ENCODE data around the gene AUTS2.

DNA sequence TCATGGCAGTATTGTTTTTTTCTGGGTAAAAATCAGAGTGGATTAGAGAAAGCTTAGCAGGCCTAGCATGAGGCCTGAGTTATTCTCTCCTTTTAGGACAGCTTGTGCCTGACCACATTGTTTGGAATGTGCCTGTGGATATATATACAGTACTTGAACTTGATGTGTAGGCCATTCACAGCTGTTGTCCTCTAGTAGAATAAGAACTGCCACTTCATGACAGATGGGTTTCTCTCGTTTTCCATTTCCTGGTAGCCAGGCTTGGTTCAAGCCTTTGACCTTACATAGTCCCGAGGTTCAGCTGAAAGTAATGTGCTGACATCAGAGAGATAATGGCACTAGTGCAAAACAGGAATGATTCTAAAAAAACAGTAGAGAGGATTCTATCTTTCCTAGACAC, 473.9 kb downstream of the AUTS2 start:
- TF ChIP-seq POLR2A (IDR thresholded peaks at IDR 0.05), result no peak
- TF ChIP-seq, protein P1, sequence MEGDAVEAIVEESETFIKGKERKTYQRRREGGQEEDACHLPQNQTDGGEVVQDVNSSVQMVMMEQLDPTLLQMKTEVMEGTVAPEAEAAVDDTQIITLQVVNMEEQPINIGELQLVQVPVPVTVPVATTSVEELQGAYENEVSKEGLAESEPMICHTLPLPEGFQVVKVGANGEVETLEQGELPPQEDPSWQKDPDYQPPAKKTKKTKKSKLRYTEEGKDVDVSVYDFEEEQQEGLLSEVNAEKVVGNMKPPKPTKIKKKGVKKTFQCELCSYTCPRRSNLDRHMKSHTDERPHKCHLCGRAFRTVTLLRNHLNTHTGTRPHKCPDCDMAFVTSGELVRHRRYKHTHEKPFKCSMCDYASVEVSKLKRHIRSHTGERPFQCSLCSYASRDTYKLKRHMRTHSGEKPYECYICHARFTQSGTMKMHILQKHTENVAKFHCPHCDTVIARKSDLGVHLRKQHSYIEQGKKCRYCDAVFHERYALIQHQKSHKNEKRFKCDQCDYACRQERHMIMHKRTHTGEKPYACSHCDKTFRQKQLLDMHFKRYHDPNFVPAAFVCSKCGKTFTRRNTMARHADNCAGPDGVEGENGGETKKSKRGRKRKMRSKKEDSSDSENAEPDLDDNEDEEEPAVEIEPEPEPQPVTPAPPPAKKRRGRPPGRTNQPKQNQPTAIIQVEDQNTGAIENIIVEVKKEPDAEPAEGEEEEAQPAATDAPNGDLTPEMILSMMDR (IDR thresholded peaks at IDR 0.05), result no peak

All from thyroid gland (tissue), 4 donors.